NCI-H2029 (cell line): Measurements from ENCODE around the gene TMEM109.
"Not testable (repeated sequence)": the region's sequence is repeated elsewhere in the genome, so short reads cannot be mapped to it uniquely, and the experiment has no call there.

Source experiments
- DNase-seq: peaks from one replicate; lab custom pipeline; 2025; lab: John Stamatoyannopoulos, UW

TMEM109 gene

DNA sequence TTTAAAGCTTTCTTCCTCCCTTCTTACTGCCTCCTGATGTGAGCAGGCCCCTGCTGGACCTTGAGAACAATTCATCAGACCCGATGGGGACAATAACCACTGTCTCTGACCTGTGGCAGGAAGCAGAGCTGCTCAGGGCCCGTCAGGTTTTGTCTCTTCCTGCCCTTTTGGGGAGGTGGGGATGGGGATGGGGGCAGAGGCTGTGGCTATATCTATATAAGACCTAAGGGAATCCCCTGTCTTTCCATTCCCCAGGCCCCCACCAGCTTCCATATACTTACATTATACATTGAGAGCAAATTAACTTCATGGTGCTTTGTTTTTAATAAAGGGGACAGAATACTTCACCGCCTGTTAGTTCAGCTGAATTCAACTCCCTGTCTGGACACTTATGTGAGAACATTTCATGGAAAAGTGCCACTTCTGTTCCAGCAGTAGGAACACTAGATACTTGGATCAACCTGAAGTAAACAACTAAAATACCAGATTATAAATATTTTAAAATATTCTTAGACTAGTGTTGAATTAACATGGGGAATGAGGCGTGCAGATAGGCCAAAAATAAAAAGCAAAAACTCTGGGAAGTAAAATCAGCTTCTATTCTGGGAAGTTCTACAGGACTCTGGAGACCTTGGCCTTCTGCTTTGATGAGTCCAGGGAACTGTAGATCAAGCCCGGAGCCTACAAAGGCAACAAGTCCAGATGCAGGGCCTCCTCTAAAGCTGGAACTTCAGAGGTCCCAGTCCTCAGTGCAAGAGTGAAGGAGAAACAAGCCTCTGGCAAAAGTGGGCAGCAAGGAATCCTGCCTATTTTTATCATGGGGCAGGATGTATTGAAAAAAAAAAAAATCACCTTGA is 35.5 kb upstream of the TMEM109 start:
- DNase-seq: no peak

DNA sequence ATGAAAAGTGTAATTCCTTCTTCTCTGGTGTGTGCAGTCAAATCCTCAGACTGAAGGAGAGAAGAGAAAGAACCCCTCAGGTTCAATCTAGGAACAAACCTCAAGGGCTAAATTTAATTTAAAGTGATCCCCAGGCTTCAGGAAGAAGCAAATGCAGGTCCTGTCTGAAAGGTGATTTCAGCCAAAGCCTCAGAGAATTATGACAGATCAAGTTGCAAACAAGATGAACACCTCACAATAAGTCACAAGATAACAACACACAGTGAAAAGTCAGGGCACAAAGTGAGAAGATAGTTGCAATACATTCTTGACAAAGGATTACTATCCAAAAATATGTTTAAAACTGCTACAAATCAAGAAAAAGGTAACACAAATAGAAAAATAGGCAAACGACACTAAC is 34.9 kb upstream of the TMEM109 start:
- no peak for DNase-seq

DNA sequence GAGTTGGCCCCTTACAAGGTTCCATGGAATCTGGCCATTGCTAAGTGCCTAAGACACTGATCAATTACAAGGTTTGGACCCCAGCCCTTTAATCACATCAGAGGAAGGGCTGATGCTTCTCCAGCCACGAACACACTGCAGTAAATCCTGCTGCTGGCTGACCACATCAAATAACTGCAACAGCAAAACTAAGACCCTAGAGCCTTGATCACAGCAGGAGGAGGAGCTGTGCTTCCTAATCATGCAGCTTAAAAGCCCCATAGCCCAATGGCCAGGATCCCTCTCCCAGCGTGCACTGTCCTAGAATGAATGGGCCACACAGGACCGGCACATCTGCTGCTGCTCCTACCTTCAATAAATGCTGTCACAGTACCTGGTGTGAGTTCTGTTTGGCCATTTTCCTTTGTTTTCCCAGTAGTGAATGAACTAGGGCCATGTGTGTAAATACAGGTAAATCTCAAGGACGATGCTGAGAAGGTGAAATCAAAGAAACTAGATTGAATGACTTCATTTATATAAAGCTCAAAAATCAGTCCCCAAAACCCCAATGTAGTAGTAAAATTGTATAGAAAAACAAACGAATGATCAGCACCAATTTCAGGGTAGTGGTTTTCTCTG is 33.9 kb upstream of the TMEM109 start:
- DNase-seq: no peak

DNA sequence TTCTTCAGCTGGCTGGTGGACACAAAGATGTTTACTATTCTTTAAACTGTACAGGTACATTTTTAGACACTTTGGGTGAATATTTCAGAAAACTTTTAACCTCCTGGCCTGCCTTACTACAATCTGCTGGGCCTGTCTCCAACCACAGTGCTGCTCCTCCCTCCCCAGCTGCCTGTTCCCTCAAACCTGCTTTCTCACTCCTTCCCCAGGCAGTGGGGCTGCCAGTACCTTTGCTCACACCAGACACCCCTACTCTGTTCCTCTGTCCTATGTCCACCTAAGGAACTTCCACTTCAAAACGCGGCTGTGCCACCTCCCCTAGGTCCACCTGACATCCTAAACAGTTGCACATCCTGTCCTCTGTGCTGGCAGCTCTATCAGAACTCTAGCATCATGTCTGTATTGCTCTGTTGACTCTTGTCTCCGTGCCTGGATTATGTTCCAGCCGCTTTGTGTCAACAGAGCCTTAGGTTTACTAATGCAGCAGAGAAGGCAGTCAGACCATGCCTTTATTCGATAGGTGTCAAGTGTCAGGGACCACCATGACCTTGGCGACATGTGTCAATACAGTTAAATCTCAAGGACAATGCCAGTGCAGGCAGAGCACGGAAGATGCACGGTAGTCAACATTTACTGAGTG is 33.2 kb upstream of the TMEM109 start:
- peak; percentile 81 for DNase-seq

DNA sequence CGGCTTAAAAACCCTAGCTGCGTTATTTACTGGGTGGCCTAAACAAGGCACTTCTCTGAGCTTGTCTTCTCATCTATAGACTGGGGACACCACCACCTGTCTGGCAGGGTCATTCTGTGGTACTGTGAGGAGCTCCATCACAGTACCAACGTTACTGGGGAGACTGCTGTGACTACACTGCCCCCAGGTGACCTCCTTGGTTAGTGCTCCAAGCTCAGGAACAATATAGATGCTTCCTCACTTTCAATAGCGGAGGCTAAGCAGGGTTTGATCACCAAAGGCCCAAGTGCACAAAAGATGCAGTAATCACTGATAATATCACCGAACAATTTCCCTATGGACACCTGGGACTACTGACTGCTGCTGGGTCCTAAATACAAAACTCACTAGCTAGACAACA is 26.4 kb upstream of the TMEM109 start:
- peak; percentile 74 for DNase-seq

DNA sequence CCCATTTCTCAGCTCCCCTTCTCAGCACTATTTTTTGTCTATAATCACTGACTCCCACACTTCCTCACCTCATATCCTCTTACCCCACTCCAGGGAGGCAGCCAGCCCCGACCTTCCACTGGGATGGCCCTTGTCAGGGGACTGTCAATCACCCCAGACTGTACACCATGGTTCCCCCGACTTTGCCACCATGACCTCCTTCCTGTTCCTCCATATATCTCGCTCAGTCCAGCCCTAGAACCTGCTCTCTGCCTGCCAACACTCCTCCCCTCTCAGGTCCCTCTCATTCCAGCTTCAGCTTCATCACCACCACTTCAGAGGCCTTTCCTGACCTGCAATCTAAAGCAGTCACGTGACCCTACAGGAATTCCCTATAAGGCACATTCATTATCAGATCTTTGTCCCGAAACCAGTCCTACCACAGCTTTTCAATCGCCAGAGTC is 24.1 kb upstream of the TMEM109 start:
- no peak for DNase-seq

DNA sequence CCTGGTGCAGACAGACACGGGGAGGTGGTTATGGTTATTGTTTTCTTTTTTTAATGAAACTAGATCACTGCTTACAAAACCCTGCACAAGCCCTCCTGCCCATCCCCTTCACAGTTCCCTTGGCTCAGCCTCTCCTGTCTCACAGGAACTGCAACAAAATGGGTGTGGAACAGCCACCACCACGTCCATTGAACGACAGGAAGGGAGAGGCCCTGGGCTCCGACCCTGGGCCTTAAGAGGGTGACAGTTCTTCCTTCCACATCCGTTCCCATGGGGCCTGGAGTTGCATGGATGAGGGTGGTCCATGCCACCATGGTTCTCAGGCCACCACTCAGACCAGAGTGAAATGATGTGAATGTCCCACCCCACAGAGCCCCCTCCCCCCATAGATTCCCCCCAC is 23.3 kb upstream of the TMEM109 start:
- DNase-seq: no peak

DNA sequence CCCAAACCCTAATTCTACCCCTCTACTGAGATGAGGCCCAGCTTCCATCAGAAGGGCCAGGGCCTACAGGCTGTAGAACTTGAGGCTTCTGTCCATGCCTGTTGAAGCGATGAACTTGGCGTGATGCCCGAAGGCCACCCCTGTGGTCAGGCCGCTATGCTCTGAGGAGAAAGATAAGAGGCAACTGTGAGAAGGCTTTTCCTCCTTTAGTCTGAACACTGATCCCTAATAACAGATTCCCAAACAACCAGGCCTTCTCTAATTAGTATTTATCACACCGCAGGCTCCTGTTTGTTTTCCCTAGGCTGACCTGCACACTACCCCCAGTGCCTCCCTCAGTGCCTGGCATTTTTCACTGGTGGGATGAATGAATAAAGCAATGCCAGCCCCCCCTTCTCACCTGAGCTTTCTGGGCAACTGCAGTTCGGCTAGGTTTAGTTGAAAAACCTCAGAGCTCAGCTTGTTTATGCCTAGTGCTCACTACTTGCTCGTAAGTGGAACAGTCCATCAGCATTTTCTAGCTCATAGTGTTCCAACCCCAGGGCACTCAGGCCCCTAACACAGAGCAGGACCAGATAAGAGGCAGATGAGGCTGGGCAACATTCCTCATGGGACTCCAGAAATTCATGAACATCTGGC is 22.7 kb upstream of the TMEM109 start:
- DNase-seq: no peak

DNA sequence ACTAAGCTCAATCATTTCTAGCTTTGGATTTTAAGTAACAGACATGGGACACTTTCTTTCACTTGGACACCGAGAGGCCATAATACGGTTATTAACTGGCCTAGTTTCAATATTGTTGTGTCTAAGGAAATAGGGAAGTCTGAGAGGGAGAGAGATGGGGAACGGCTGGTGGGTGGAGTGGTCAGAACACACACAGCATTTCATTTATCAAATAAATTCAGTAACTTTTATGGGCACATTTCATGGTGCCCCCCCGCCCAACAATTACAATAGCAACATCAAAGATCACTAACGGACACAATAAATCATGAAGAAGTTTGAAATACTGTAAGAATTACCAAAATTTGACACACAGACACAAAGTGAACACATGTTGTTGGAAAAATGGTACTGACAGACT is 18.3 kb upstream of the TMEM109 start:
- DNase-seq: no peak

DNA sequence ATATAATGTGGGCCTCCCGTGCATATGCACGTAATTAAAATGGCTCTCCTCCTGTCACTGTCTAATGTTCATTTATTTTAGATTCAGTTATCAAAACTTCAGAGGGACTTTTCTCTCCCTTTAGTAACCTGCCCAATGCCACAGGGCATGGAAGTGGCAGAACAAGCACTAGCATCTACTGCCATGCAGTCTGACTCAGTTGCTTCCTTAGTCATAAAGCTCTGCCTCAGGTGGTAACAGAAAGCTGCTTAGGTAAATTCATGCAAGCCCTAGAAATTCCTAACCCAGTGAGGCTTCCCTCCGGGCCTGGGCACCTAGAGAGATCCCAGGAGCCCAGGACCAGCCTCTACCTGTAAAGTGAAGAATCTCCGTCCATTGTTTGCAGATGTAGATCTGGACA is 16.5 kb upstream of the TMEM109 start:
- DNase-seq: no peak

DNA sequence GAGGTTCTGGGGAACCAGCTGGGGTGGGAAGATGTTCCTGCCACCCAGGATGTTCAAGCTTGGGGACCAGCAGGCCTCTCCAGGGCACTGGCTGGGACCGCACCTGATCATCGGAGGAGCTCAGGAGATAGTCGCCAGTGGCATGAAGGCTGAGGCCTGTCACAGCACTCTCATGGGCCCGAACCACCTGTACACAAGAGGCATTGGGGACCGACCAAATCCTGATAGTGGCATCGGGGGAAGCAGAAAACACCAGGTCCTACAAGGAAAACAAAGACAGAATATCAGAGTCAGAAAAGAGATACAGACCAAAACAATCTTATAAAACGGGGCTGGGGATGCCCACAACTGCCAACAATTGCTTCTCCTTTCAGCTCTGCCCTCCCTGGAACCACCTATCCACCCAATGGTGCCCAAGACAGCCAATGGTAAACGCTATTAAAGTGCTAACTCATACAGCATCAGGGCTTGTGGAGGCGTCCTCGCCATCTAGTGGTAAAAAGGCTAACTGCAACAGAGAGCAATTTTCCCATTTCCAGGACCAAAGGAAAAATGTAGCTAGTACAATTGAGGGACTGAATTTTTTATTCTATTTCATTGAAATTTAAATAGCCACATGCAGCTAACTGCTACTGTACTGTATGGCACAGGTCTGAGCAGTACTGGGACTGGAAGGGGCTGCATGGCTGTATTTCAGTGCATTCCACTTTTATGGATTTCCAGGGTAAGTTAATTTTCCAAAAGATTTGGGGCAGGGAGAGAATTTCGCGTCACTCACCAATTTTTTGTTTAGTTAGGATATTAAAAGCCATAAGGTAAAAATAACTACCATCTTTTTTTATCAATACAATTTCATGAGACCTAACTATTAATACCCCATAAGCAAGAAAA is 14.7 kb upstream of the TMEM109 start:
- DNase-seq: peak; percentile 36

DNA sequence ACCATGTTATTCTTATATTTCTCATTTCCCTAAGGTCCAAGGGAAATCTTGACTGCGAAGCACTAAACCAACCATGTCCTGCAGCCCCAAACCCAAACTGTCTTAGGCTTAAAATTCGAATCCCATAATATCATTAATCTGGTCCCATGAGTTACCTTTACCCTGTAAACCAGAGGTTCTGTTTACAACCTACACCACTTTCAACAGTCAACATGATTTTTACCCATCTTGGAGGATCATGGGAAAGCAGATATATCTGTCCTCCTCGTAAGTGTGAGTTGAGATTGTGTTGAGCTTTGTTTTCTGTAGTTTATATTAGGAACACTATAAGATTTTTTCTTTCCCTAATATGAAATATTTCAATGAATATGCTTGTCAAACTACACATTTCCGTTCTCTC is 14.0 kb upstream of the TMEM109 start:
- DNase-seq: no peak

DNA sequence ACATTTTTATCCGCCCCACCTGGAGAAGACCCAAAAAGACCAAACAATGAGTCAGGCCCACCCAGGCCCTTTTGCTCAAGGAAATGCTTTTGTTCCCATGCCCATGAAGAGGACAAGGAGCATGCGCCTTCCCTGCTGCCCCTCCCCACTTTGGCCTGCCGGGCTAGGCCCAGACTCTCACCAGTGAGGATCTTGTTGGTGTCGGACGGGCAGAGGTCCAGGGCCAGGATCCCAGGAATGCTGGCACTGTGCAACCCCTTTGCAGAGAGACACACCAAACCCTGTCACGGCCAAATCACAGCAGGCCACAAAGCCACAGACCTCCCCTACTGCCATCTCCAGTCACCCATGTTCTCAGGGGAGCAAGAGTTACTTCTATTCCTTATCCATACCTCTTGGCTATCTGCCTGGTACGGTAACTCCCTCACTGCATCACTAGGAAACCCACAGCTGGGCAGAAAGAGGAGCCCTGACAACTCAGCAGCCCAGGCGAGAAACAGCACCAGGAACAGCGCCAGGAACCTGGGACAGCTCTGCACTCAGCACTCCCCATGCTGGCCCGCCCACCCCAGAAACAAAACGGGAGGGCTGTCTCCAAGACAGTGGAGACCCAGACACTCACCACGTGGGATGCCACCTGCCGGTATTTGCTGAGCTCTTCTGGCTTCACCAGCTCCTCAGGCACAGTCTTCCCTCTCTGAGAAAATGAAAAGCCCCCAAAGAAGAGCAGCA is 13.1 kb upstream of the TMEM109 start:
- no peak for DNase-seq

DNA sequence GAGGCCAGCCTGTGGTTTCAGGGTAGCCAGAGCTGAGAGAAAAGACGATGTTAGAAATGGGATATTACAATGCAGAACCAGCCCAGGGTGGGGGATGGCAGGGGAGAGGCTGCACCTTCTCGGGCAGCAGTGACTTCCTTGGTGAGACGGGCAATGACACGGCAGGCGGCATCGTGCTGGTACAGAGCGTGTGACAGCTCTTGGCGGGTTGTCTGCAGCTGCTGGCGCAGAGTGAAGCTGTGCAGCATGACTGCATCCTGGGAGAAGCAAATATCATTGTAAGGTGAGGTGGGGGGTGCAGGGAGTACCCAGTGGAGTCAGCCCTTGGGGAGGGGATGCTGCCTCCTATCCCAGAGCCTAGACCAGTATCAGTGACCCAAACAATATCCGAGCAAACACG is 11.3 kb upstream of the TMEM109 start:
- DNase-seq: no peak

DNA sequence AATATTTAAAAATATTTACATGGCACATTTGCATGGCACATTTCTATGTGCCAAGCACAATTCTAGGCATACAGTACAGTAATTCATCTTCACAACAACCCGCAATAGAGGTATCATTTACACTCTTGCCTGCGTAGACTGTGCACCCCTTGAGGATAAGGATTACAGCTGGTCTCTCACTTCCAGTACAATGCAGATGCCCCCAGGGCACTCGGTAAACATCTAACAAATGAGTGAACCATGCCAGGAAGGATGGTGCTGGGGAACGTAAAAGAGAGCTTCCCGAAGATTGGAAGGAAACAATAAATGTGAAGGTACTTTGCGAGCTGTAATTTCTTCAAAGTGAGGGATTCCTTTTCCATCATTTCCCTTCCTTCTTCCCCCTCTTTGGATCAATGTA is 8.9 kb upstream of the TMEM109 start:
- no peak for DNase-seq

DNA sequence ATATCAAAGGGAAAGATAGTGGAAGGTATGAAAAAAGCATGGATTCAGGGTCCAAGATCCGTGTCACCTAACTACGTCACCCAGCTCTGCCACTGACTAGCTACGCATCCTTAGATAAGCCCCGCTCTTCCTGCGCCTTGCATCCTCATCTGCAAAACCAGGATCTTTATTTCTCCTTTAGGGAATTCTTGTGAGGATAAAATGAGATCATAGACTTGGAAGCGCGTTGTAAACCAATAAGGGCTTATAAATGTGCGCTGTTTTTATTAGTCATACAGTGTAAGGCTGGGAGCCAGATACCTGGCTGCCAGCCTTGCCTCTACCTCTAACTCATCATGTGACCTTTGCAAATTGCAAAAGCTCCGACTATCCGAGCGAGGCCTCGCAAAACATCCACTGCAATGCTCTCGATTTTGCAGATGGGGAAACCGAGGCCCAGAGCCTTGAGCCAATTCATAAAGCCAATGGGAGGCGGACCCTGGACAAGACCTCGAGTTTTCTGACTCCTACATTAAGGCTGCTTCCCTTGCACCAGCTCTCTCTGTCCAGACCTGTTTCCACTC is 8.3 kb upstream of the TMEM109 start:
- peak; percentile 59 for DNase-seq

DNA sequence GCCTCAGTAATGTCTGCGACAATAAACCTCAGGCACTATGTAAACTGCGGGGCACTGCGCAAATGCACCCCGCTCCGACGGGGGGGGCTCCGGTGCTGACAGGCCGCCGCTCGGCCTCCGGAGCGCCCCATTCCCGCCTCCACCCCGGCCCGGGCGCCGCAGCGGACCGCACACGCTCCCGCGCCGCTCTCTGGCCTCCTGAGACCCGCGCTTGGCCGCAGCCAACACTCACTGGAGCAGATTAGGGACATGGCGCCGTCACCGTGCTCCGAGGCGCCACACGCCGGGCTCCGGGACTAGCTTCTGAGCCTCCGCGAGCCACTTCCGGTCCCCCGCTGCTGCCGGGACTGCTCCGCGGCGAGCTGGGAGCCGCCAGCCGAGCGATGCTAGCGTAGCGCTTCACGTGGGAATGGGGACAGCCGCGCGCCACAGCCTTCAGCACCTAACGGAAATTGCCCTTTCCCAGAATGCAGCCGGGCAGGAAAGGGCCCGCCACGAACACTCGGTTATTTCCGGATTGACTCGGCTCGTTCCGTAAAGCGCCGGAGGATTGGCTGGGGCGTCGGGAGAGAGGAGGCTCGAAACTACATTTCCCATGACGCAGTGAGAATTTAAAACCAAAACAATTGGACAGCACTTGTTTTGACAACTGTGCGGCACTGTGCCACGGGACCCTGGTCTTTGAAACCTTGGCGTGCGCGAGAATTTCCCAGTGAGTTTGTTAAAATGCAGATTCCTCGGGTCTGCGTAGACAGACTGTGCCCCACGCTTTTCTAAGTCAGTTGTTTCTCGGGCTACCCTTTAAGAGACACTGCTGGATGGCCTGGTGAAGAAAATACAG is 7.6 kb upstream of the TMEM109 start, which contains the start of gene PRPF19:
PRPF19 (minus strand) TSS at position 454 of the 841 bp plus-strand sequence; CDS start at position 251, 203 bp downstream.
- peak; percentile 97 for DNase-seq

DNA sequence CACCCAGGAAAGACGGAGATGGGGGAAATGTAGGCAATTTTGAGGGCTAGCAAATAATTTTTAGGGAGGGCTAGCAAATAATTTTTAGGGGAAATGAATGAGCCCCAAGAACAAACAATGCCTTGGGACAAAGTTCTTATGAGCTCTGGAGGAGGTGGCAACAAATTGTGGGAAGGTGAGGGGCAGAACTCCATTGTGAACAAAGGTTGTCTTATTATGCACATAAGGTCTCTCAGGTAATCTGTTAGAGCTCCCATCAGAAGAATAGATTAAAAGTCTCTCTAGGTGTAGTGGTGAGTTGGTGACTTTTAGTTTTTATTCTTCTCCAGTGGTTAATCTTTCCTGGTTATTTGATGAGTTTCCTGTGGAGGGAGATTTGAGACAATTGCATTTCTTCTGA is 5.2 kb upstream of the TMEM109 start:
- DNase-seq: no peak

DNA sequence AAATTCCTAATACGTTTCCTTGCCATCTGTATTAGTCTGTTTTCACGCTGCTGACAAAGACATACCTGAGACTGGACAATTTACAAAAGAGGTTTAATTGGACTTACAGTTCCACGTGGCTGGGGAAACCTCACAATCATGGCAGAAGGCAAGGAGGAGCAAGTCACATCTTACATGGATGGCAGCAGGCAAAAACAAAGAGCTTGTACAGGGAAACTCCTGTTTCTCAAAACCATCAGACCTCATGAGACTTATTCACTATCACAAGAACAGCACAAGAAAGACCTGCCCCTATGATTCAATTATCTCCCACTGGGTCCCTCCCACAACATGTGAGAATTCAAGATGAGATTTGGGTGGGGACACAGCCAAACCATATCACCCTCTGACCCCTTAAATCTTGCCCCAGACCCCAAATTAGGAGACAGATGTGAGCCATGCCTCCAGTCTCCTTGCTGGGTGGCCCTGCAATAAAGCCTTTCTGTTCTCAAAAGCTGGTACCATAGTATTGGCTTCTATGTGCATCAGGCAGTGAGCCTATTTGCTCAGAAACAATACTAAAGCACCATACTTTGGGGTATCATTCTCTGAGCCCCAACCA is 4.2 kb upstream of the TMEM109 start:
- not testable (repeated sequence) for DNase-seq
